Ramos (cell line): ENCODE data around the gene SLAMF7.
"Not testable (repeated sequence)": the region's sequence is repeated elsewhere in the genome, so short reads cannot be mapped to it uniquely, and the experiment has no call there.

Source experiments
- in situ Hi-C: fragments of 300-500 bp; cut with MboI; formaldehyde crosslinking; loops from one replicate; pipeline ENCODE4 v1.14.3; 2022; ENCODE audit warnings: low sequenced_read_pairs; ENCODE audit not compliant: unreplicated experiment

The SLAMF7 gene

DNA sequence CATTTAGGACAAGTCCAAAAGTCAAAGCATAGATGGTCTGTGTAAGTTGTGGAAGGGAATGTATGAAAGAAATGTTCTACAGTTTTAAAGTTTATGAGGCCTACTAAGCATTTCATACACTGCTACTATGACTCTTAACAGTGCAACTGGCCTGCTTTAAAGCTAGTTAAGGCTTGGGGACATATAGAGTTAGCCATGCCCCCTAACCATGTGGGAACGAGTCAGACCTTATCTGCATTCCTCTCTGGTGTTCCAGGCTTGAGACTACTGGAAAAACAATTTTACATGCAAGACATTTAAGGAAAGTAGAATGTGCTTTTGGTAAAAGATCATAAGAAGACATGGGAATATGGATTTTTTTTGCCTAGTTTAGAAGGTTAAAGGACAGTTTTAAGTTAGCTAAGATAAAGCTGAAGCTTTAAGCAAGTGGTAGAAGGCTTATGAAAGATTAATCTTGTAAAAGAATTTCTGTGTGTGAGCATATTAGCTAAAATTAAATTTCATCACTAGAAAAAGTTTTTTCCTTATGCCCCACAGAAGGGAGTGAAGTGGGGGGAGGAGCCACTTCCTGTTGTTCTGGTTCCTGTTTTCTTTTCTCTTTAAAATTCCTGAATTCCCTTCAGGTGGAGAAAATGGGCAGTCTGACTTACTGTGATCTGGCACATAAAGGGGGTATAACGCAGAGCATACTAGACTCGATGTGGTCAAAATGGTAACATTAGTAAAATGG, 18.5 kb upstream of the SLAMF7 start:
- in situ Hi-C loops: no loop called here

DNA sequence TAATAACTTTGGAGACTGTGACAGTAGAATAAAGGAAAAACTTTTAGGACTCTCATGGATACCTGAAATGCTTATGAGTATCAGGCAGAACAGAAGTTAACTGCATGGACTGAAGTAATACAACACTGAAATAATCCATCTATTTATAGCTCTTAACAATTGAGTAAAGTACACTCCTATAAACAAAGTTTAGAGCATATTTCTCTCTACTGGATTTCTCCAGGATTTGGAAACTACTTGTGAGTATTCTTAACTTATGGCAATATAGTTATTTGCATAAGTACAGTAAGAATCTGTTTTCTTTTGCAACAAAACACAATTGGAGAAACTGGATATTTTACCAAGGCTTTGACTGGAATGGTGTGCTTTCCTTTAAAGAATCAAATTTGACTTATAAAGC, 17.6 kb upstream of the SLAMF7 start:
- in situ Hi-C loops: no loop called here

DNA sequence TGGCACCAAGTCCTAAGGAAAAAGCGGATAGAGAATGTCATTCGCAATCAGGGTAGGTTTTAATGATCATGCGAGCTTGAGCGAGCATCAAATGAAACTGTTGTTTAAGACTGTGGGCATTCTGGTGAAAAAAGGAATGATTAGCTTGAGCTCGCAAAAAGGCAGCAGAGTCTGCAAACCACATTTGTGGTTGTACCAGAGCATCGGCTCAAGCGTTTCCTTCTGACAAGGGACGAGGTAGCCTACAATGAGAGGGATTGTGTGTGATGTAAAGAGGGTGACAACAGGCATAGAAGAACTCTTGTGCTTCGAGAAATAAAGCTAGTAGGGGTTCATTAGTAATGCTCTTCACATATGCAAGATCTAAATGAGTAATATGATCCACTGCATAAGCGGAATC, 16.3 kb upstream of the SLAMF7 start:
- in situ Hi-C loops: no loop called here

DNA sequence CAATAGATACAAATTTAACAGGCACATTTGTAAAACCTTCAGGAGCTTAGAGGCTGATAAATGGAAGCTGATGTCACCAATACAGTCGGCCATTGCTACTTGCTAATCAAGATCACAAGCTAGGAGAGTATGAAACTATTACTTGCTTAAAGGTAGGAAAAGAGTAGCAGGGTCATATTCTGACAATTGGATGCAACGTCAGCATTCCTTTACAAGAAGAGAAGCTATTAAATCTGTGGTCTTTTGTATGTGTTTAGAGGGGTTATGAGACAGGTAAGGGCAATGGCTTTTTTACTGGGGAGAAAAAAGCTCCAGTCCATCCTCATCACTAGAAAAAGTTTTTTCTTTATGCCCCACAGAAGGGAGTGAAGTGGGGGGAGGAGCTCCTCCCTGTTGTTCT, 15.7 kb upstream of the SLAMF7 start:
- in situ Hi-C loops: no loop called here

DNA sequence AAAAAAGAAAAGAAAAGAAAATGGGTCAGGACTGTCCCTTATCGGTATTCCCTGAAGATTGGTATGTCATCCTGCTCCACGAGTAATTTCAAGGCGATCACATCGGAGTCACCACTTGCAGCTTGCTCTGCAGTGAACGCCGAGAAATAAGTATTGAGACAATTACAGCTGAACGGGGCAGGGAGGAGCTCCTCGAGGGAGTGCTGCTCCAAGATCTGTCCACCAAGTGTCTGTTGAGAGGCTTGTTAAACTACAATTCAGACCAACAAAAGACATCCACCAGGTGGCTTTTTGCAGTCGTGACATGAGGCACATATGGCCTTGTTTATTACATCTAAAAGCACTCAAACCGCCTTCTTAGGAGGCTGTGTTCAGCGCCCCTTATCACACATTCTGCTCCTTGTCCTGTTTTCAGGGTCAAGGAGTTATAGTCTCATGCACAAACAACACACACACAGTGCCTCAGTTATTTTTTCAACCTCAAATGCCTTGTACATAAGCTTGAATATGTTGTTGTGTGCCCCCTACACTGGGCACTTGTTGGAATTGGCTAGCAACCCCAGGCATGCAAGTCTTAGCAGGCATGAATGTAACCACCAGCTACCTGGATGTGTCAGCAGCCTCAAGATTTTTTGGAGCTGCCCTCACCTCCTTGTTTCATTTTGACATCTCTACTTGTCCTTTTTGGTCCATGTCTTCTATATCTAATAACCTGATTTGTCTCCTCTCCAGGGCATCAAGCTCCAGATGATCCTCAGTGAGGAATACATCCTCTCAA, 14.4 kb upstream of the SLAMF7 start:
- in situ Hi-C loops: loop anchor here (5.0 kb wide), 1 partner anchor 43 kb away; no protein-coding TSS in a partner anchor

DNA sequence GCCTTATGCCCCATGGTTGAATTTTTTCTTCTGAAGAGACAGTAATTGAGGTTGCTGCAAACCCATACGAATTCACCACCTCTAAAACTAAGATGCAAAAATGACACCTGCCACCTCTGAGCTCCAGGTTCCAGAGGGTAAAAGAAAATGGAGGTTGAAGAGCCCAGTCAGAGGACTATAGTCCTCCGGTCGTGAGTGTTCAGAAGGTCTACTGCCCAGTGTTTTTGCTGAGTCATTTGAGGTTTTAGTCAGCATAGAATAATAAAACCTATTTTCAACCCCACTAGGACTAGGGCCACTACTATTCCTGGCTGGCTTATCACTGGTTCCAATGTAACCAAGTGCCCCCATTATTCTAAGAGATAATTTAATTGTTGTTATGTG, 12.9 kb upstream of the SLAMF7 start:
- in situ Hi-C loops: loop anchor here (5.0 kb wide), 1 partner anchor 41 kb away; no protein-coding TSS in a partner anchor

DNA sequence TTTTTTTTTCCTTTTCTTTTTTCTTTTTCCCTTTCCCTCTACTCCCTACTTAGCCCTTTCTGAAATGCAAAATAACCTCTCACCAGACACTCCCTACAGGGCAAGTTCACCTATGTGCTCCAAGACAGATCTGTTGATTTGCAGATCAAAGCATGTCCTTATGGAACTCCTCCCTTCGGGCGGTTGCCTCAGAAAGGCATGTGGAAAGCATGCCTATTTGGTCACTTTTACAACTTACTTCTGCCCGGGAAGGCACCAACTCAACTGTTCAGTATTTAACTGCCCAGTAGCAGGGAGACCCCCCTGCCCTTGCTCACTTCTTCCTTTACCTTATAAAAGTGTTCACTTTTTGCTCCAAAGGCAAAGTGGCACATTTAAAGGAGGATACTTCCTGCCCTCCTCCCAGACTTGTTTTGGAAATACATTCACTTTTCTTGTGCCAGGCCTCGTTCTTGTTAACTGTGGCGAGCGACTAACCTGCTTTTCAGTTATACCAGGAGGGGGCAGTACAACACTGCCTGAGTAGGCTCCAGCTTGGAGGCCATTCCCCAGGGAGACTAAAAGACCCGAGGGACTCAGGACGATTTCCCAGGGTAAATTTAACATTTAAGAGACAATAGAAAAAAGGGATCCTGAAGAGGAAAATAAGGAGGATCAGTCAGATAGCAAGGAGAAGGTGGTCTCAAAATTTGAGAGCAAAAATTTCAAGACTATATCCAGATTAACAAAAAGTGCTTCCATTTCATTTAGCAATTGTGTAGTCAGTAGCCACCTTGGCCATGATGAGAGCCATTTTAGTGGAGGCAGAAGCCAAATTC, 12.3 kb upstream of the SLAMF7 start:
- in situ Hi-C loops: loop anchor here (5.0 kb wide), 1 partner anchor 41 kb away; no protein-coding TSS in a partner anchor

DNA sequence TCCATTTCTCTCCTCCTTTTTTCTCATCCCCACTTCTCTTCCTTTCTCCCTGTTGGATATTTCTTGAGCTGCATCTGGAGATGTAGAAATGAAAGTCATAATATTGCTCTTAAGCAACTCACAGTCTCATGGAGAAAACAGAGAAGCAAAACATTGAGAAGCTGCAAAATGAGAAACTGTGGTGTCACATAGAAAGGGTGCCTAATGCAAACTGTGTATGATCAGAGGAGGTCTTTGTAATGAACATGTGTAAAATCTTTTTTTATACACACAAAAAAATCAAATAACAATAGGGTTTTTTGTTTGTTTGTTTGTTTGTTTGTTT, 11.8 kb upstream of the SLAMF7 start:
- in situ Hi-C loops: loop anchor here (5.0 kb wide), 1 partner anchor 40 kb away; no protein-coding TSS in a partner anchor

DNA sequence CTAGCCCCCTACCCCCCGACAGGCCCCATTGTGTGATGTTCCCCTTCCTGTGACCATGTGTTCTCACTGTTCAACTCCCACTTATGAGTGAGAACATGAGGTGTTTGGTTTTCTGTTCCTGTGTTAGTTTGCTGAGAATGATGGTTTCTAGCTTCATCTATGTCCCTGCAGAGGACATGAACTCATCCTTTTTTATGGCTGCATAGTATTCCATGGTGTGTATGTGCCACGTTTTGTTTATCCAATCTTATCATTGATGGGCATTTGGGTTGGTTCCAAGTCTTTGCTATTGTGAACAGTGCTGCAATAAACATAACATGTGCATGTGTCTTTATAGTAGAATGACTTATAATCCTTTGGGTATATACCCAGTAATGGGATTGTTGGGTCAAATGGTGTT, 7.5 kb upstream of the SLAMF7 start:
- in situ Hi-C loops: not testable (repeated sequence)

DNA sequence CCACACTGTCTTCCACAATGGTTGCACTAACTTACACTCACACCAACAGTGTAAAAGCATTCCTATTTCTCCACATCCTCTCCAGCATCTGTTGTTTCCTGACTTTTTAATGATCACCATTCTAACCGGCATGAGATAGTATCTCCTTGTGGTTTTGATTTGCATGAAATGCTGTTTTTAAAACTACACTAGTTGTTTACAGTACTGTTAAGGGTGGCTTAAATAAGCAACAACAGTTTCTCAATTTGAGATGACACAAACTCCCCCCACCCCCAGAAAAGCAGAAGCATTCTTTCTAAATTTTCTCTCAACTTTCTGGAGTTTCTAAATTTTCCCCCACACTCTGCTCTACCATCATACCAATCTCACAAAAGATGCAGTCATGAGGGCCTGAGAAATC, 7.1 kb upstream of the SLAMF7 start:
- in situ Hi-C loops: no loop called here

DNA sequence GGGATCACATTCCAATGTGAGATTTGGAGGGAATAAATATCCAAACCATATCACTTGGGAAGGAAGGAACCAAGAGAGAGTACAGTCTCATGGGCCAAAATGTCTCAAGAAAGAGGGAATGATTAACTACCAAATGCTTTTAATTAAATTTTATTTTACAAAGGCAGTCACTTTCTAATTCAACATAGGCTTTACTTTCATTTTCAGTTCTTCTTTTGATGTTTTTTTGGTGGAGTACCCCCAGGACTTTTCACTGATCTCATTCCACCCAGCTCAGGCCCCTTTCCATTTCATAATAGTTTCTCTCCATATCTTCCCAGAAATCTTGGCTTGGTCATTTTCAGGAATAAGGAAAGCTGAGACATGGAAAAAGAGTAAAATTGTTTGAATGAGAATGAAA, 5.1 kb upstream of the SLAMF7 start:
- in situ Hi-C loops: no loop called here

DNA sequence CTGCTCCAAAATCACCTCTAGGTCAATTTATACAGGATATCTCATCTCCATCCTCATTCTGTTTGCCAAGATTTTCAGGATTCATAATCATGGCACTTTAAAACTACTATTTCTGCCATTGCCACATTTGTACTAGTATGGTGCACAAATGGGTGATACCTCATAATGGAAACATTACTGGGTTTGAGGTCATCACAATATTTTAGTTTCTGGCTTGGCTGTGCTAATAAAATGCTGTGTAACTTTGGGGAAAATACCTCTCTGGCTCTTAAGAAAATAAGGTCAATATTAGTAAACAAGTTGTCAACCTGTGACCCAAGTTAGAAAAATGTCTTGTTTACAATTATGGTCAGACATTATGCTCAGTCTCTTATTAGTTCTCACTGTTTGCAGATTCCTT, 4.7 kb upstream of the SLAMF7 start:
- in situ Hi-C loops: no loop called here

DNA sequence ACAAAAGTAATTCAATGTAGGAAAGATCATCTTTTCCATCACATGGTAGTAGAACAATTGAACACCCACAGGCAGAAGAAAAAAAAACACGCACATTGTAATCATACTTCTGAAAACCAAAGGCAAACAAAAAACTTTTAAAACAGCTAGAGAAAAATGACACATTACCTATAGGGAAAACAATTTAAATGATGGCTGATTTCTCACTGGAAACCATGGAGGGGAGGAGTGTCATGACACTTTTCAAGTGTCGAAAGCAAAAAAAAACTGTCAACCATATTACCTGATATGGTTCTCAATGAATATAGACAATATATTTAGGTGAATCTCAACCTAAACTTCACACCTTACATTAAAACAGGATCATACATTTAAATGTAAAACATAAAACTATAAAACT, 776 bp upstream of the SLAMF7 start:
- in situ Hi-C loops: no loop called here

DNA sequence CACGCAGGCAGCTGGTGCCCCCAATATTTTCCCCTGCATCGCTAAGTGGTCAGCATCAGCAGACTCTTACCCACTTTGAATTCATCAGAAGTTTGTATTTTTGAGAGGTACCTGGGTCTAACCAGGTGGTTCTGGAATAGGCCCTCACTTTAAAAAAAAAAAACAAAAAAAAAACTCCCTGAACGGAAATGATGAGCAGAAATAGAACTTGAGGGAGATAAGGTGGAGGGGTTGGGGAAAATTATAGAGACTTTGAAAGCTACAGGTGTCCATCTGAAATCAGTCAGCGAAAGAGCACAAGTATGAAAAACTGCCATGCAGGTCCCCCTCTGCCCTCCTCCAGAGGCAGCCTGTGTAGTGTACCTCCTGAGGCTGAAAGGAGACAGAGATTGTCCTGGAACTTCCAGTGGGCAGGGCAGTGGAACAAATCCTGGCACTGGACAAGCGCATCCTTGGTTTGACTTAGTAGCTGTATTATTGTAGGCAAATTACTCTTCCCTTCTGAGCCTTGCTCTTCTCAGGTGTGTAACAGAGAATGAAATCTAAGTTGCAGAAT, 1.2 kb downstream of the SLAMF7 start:
- in situ Hi-C loops: no loop called here

DNA sequence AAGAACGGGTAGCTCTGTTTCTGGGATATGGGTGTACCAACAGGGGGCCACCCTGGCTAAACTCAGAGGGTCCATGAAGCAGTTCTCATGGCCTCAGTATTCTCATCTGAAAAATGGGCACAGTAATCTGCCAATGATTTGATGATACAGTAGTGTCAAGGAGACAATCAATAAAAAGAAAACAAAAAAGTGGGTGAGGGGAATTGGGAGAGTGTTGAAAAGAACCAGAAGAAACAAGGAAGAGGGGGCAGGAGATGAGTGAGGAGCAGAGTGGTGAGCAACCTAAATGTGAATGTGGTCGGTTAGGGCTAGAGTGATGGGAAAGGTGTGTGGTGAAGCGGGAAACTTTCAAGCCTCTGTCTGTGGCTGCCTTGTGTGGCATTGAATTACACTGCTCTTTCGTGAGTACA, 2.0 kb downstream of the SLAMF7 start:
- in situ Hi-C loops: no loop called here

DNA sequence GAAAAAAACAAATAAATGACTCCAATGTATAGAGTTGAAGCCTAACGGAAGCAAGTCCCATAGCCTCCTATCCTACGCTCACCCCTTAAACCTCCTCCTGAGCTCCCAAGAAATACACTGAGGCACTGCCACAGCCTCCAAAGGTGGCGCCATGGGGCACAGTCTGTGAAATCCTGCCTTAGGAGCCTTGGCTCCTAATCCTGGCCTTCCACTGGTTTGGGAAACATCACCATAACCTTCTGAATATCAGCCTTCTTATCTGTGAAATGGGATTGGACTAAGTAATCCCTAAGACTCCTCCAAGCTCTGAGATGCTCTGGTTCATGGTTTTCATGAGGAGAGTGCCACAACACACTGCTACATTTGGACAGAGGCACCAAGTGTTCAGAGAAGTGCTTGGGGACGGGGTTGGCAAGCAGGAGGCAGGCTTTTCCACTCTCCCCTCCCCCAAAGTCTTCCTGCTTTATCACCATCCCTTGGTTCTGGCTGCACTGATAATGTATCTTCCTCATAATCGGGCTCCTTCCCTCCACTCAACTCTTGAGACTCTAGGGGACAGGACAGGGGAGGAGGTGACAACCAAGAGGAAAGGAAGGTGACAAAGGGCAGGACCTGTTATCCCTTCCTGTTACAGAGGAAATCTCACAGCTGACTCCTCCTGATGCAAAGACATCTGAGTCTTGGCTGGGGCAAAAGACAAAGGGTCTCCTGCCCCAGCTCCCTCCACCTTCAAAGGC, 2.7 kb downstream of the SLAMF7 start:
- in situ Hi-C loops: no loop called here

DNA sequence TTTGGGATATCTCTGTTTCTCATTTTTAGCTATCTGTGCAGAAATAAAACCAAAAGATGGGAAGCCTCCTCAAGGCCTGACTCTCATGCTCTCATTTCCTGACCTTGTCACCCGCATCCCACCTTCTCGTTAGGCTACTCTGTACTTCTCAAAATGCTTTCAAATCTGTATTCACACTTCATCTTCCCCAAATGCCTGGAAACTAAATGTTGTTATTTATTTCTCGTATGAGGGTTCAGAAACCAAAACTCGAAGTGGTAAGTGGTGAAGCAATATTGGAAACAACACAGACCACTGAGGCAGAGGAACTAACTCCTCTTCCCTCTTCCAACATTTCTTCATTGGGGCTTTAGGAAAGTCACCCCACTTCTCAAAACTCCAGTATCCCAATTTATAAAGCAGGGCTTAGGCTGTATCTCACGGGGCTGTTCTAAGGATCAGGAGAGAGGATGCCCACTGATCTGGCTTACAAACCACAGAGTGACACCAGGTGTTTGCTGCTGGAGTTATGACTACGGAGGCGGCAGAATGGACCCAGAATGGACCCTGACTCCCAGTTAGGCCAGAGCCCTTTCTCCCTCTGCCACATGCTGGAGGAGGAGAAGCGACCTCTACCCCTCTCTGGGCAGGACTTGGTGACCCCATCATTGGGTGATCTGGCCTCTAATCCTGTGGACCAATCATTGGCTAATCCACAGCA, 3.5 kb downstream of the SLAMF7 start:
- in situ Hi-C loops: no loop called here

DNA sequence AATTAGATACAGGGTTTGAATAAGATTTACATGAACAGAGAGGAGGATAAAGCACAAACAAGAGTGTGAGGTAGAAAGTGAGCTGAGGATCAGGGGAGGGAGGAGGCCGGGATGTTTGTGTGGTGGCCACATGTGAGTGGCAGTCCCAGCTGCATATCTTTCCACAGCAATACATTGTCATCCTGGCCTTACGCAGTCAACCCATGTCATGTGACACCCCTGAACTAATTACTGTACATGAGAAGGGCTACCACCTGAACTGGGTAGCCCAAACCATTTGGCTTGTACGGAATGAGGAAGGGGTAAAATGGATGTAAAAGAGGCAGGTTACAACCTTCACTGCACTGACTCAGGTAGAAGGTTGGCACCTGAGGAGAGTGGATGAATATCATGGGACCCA, 4.2 kb downstream of the SLAMF7 start:
- in situ Hi-C loops: no loop called here

DNA sequence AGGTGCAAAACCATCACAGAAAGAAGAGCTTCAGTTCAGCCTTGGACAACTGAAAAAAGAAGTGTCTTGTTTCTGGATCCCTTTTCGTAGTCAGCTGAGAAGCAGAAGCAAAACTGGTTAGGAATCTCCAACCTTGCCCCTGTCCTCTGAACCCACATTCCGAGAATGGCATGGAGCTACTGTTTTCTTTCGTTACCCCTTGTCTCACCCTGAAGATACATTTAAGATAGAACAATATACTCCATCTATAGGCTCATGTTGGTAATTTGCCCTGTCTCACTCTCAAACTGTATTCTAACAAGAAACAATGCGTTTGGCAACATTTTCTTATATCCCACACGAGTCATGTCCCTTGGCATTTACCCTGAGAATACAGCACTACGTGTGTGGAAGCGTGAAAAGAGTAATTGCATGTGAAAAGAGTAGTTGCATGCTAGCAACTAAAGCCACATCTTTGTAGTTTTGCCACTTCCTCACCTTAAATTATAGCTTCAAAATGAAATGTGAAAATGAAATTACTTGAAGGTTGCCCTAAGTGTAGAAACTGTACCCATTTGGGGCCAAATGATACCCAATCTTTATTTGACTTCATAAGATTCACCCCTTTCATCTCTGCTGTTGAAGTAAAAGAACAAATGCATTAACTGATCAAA, 5.3 kb downstream of the SLAMF7 start:
- in situ Hi-C loops: no loop called here
